Tibial nerve (tissue), 4 donors: ENCODE results near the gene ASB16. TPM values are rescaled to one million over a fixed set of nuclear protein-coding genes. Genes with fewer than 3 reads are reported as not detected.
"Not testable (repeated sequence)": the region's sequence is repeated elsewhere in the genome, so short reads cannot be mapped to it uniquely, and the experiment has no call there.

Experiments
- DNase-seq, 2 donors: peaks; one replicate each; pipeline ENCODE4 v3.0.0-alpha.2; 2019; ENCODE audit warnings: low spot score in 2 of 2
- H3K27ac ChIP-seq, 4 donors: fragments of 200-600 bp; sonication (generic) in 3 of 4; one replicate each; pipeline ENCODE4 v1.5.1; 2017 to 2019; ENCODE audit warnings: mild to moderate bottlenecking in 1 of 4
- H3K27me3 ChIP-seq, 2 donors: fragments of 200-600 bp; sonication (generic) in 1 of 2; one replicate each; pipeline versions ENCODE4 v1.5.1 to v1.6.0; 2017 to 2019
- H3K36me3 ChIP-seq, 3 donors: fragments of 200-600 bp; sonication (generic); one replicate each; pipeline ENCODE4 v1.5.1; 2018 to 2019
- H3K4me1 ChIP-seq, 4 donors: fragments of 200-600 bp; sonication (generic) in 3 of 4; one replicate each; pipeline ENCODE4 v1.5.1; 2017 to 2019
- H3K4me3 ChIP-seq, 4 donors: fragments of 200-600 bp; sonication (generic) in 3 of 4; one replicate each; pipeline ENCODE4 v1.5.1; 2017 to 2019; ENCODE audit warnings: mild to moderate bottlenecking in 1 of 4, moderate library complexity in 1 of 4
- H3K9me3 ChIP-seq, 4 donors: fragments of 200-600 bp; sonication (generic) in 3 of 4; one replicate each; pipeline ENCODE4 v1.5.1; 2017 to 2019
- EP300 ChIP-seq, 2 donors: sonication (generic); formaldehyde crosslinking; IDR thresholded peaks; one replicate each; pipeline ENCODE4 v1.6.1; 2017; ENCODE audit warnings: antibody characterized with exemption in 2 of 2, mild to moderate bottlenecking in 1 of 2
- POLR2A ChIP-seq, 2 donors: fragments of 450-650 bp; IDR thresholded peaks; one replicate each; pipeline ENCODE4 v1.6.1; 2017; ENCODE audit warnings: antibody characterized with exemption in 2 of 2, mild to moderate bottlenecking in 2 of 2, moderate library complexity in 2 of 2
- WGBS, 2 donors: methylation state at CpG; one replicate each; pipeline ENCODE4 v1.1.5; 2018; 5-methylcytosine and 5-hydroxymethylcytosine counted together
- total RNA-seq, 4 donors: library from RNA; depleted of rRNA; stranded (reverse); fragments of >200 nt; gene quantifications; one replicate each; pipeline ENCODE4 v1.1.0, GENCODE V29; 2016
- TF ChIP-seq, protein P1 (sequence below), 5 experiments: fragments of 200-600 bp in 3 of 5; fragments of 450-650 bp in 2 of 5; sonication (generic) in 3 of 5; IDR thresholded peaks; one replicate each; pipeline ENCODE4 v1.5.1; 2016 to 2019; ENCODE audit warnings: antibody characterized with exemption in 5 of 5, mild to moderate bottlenecking in 3 of 5, moderate library complexity in 2 of 5

Gene ASB16
- total RNA-seq, 4 donors from 2014 or later, result 2.7 TPM; not detected in 3

- peaks cover 0 to 22% (median 5%) of the 10 kb centered on the region in 4 donors for H3K4me1 ChIP-seq
- peak overlapping the region in 2 of 4 donors; percentile 66 to 78 for H3K27ac ChIP-seq
Observed at GRCh38 chr17:44144966-44145739, 25.4 kb upstream of the ASB16 start.

GRCh38 chr17:44146375-44147346 is 23.8 kb upstream of the ASB16 start:
- H3K4me1 ChIP-seq, result peaks cover 0 to 19% (median 3%) of the 10 kb centered on the region in 4 donors
- peaks cover 0 to 9% (median 0%) of the 10 kb centered on the region in 3 donors for H3K36me3 ChIP-seq
- WGBS, 2 donors, result 51 to 54% methylated on average over 2 of the region's 2 CpGs
- DNase-seq, result no peak
- H3K4me3 ChIP-seq, result no peak overlapping the region
- no peaks in the 10 kb centered on the region for H3K27me3 ChIP-seq
- peak overlapping the region in 3 of 4 donors; percentile 30 to 74 (median 66) for H3K27ac ChIP-seq
- H3K9me3 ChIP-seq, result no peaks in the 10 kb centered on the region
- TF ChIP-seq POLR2A (IDR thresholded peaks at IDR 0.05) (no peak), EP300 (IDR thresholded peaks at IDR 0.05) (no peak)
- TF ChIP-seq, protein P1, sequence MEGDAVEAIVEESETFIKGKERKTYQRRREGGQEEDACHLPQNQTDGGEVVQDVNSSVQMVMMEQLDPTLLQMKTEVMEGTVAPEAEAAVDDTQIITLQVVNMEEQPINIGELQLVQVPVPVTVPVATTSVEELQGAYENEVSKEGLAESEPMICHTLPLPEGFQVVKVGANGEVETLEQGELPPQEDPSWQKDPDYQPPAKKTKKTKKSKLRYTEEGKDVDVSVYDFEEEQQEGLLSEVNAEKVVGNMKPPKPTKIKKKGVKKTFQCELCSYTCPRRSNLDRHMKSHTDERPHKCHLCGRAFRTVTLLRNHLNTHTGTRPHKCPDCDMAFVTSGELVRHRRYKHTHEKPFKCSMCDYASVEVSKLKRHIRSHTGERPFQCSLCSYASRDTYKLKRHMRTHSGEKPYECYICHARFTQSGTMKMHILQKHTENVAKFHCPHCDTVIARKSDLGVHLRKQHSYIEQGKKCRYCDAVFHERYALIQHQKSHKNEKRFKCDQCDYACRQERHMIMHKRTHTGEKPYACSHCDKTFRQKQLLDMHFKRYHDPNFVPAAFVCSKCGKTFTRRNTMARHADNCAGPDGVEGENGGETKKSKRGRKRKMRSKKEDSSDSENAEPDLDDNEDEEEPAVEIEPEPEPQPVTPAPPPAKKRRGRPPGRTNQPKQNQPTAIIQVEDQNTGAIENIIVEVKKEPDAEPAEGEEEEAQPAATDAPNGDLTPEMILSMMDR (IDR thresholded peaks at IDR 0.05), result no peak

More at GRCh38 chr17:44144966-44145739, 25.4 kb upstream of the ASB16 start:
- Histone ChIP-seq H3K4me3 (no peak overlapping the region), H3K9me3 (no peaks in the 10 kb centered on the region), H3K27me3 (no peaks in the 10 kb centered on the region), H3K36me3 (peaks cover 0 to 9% (median 0%) of the 10 kb centered on the region in 3 donors)
- TF ChIP-seq EP300 (IDR thresholded peaks at IDR 0.05), result peak; percentile 81 to 83
- TF ChIP-seq, protein P1 (IDR thresholded peaks at IDR 0.05), result no peak
- no peak for TF ChIP-seq POLR2A (IDR thresholded peaks at IDR 0.05)
- WGBS, 2 donors, result 78 to 79% methylated on average over 7 of the region's 7 CpGs
- no peak for DNase-seq

DNA sequence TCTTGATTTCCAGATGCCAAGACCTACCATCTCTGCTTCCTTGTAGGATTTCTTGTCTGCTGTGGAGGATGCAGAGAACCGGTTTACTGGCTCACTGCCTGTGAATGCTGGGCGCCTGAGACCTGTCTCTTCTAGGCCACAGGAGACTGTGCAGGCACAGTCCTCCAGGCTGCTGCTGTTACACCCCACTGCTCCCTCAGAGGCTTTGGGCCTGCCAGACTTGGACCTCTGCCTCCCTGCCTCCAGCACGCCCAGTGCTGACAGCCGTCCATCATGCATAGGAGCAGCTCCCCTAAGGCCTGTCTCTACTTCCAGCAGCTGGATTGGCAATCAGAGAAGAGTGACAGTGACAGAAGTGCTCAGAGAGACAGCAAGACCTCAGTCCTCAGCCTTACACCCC is 22.7 kb upstream of the ASB16 start:
- Histone ChIP-seq H3K27me3 (no peaks in the 10 kb centered on the region), H3K36me3 (peaks cover 0 to 9% (median 0%) of the 10 kb centered on the region in 3 donors), H3K9me3 (no peaks in the 10 kb centered on the region), H3K4me1 (peaks cover 0 to 8% (median 0%) of the 10 kb centered on the region in 4 donors), H3K4me3 (no peak overlapping the region), H3K27ac (peak overlapping the region in 1 of 4 donors; percentile 74)
- TF ChIP-seq POLR2A (IDR thresholded peaks at IDR 0.05) (no peak), EP300 (IDR thresholded peaks at IDR 0.05) (no peak)
- TF ChIP-seq, protein P1 (IDR thresholded peaks at IDR 0.05), result no peak
- DNase-seq, result no peak
- WGBS, 2 donors, result 94 to 96% methylated on average over 4 of the region's 4 CpGs

- H3K27me3 ChIP-seq, DNase-seq, H3K9me3 ChIP-seq, H3K4me1 ChIP-seq, H3K27ac ChIP-seq, H3K4me3 ChIP-seq, H3K36me3 ChIP-seq: not testable (repeated sequence)
- WGBS, 2 donors, result 88 to 94% methylated on average over 3 of the region's 3 CpGs
Observed at GRCh38 chr17:44149066-44149465, 21.4 kb upstream of the ASB16 start.

DNA sequence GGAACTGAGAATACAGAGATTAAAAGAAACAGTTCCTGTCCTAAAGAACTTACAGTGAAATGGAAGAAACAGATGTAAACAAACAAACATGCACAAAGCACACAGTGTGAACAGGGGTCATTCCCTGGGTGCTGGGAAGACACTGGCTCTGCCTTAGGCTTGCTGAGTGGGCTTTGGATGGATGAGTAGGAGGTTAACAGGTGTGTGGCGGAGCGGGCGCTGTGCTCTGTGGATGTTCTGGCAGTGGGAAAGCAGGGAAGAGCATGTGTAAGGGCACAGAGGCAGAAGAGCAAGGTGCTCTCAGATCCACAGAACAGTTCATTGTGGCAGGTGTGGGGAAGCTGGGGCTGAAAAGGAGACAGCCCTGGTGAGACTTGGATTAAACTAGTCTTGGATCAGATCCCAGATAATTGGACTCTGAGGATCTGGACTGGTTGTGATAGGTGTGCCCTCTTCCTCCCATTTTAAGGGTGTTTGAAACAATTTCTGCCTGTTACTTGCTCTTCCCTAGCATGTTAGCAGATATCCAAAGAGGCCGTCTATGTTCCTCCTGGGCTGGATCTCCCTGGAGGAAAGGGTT is 20.7 kb upstream of the ASB16 start:
- Histone ChIP-seq H3K36me3 (peaks cover 0 to 9% (median 0%) of the 10 kb centered on the region in 3 donors), H3K4me1 (peaks cover 0 to 8% (median 0%) of the 10 kb centered on the region in 4 donors), H3K9me3 (no peaks in the 10 kb centered on the region), H3K4me3 (no peak overlapping the region), H3K27me3 (no peaks in the 10 kb centered on the region), H3K27ac (peak overlapping the region in 2 of 4 donors; percentile 57 to 59)
- no peak for DNase-seq
- WGBS, 2 donors, result 81 to 88% methylated on average over 4 of the region's 4 CpGs
- TF ChIP-seq EP300 (IDR thresholded peaks at IDR 0.05), result no peak
- TF ChIP-seq, protein P1 (IDR thresholded peaks at IDR 0.05), result no peak
- no peak for TF ChIP-seq POLR2A (IDR thresholded peaks at IDR 0.05)
